HCT116 (cell line): ENCODE measurements around the gene ROS1. TPM values are rescaled to one million over a fixed set of nuclear protein-coding genes. Genes with fewer than 3 reads are reported as not detected.
"Not testable (repeated sequence)": the region's sequence is repeated elsewhere in the genome, so short reads cannot be mapped to it uniquely, and the experiment has no call there.

ENCODE experiments used
- ATAC-seq: fragments of 200-7000 bp; cut with Tn5 transposase; 2 replicates; pipeline ENCODE4 v1.9.1; 2020; ENCODE audit warnings: mild to moderate bottlenecking, moderate library complexity
- BruUV-seq: library from RNA; stranded (reverse); fragments of 400-500 nt; replicated peaks from 2 replicates; lab custom pipeline; 2021; lab: Mats Ljungman, UMichigan
- CTCF ChIA-PET: fragments of 300-600 bp; sonication (Branson Sonifier 250); formaldehyde crosslinking; loops from one replicate; lab custom pipeline; 2021; ENCODE audit warnings: antibody characterized with exemption; lab: Charles Lee
- POLR2A ChIA-PET: fragments of 300-600, 350-600 bp; sonication (Branson Sonifier 250); formaldehyde crosslinking; loops from one replicate; lab custom pipeline; 2021; ENCODE audit warnings: antibody characterized with exemption; lab: Charles Lee
- RAD21 ChIA-PET, 2 experiments: fragments of 300-600 bp; sonication (Branson Sonifier 250); formaldehyde crosslinking; loops; one replicate each; lab custom pipeline; 2023; ENCODE audit warnings: low total read pairs in 2 of 2; ENCODE audit not compliant: uncharacterized antibody in 2 of 2, unreplicated experiment in 2 of 2, low non-redundant PET in 1 of 2; lab: Charles Lee
- DNase-seq: peaks from one replicate; pipeline ENCODE4 v3.0.0-alpha.2; 2010; ENCODE audit warnings: low read depth, low spot score
- H2AFZ ChIP-seq: fragments of 200-600 bp; shearing (Covaris generic), sonication (generic); 2 replicates; pipeline ENCODE4 v1.6.1; 2017; ENCODE audit warnings: low read depth, mixed run types, mixed read lengths, antibody characterized with exemption, low read length; ENCODE audit not compliant: poor library complexity, severe bottlenecking
- H3K27ac ChIP-seq: 2 replicates; pipeline ENCODE4 v1.5.1; 2012; ENCODE audit warnings: low read depth, low read length
- H3K27me3 ChIP-seq: fragments of 200-600 bp; sonication (generic); 2 replicates; pipeline ENCODE4 v1.6.1; 2016; ENCODE audit warnings: mixed run types, low read length, mixed read lengths; ENCODE audit not compliant: insufficient read depth
- H3K36me3 ChIP-seq, 2 experiments: fragments of 200-500 bp in 1 of 2; fragments of 200-600 bp in 1 of 2; sonication (Bioruptor generic) in 1 of 2; sonication (generic) in 1 of 2; 2 replicates each; pipeline versions ENCODE4 v1.5.1 to v1.6.1; 2014 to 2016; ENCODE audit warnings: low read length in 2 of 2, inconsistent platforms in 1 of 2, mixed read lengths in 1 of 2, mixed run types in 1 of 2; ENCODE audit not compliant: insufficient read depth in 2 of 2, control insufficient read depth in 1 of 2
- H3K4me1 ChIP-seq, 2 experiments: fragments of 200-600 bp in 1 of 2; sonication (generic) in 1 of 2; 2 replicates each; pipeline versions ENCODE4 v1.5.1 to v1.6.1; 2012 to 2017; ENCODE audit warnings: low read length in 2 of 2, inconsistent platforms in 1 of 2, mild to moderate bottlenecking in 1 of 2, mixed read lengths in 1 of 2, mixed run types in 1 of 2, moderate library complexity in 1 of 2; ENCODE audit not compliant: insufficient read depth in 2 of 2, control insufficient read depth in 1 of 2
- H3K4me2 ChIP-seq: fragments of 200-600 bp; sonication (generic); 2 replicates; pipeline ENCODE4 v1.6.1; 2017; ENCODE audit warnings: mixed run types, low read length, mixed read lengths
- H3K4me3 ChIP-seq, 2 experiments: fragments of 200-600 bp in 1 of 2; sonication (generic) in 1 of 2; replicated peaks in 1 of 2; 2 replicates each; pipeline ENCODE4 v1.5.1; 2011 to 2016; ENCODE audit warnings: low read length in 2 of 2, control low read depth in 1 of 2, low read depth in 1 of 2, mild to moderate bottlenecking in 1 of 2, mixed read lengths in 1 of 2, mixed run types in 1 of 2
- H3K79me2 ChIP-seq: fragments of 200-600 bp; sonication (generic); 2 replicates; pipeline ENCODE4 v1.6.1; 2017; ENCODE audit warnings: mild to moderate bottlenecking, mixed run types, low read length, moderate library complexity, mixed read lengths; ENCODE audit not compliant: insufficient read depth
- H3K9ac ChIP-seq: fragments of 200-600 bp; sonication (generic); 2 replicates; pipeline ENCODE4 v1.6.1; 2016; ENCODE audit warnings: low read length, mixed read lengths
- H3K9me2 ChIP-seq: fragments of 200-600 bp; sonication (generic), shearing (Covaris generic); 2 replicates; pipeline ENCODE4 v1.6.1; 2017; ENCODE audit warnings: mixed run types, mild to moderate bottlenecking, moderate library complexity; ENCODE audit not compliant: insufficient read depth
- H3K9me3 ChIP-seq, 2 experiments: fragments of 200-500 bp in 1 of 2; fragments of 200-600 bp in 1 of 2; sonication (Bioruptor generic) in 1 of 2; sonication (generic) in 1 of 2; 2 replicates each; pipeline ENCODE4 v1.6.1; 2014 to 2017; ENCODE audit warnings: low read length in 2 of 2, mixed read lengths in 2 of 2, inconsistent platforms in 1 of 2, low read depth in 1 of 2, mild to moderate bottlenecking in 1 of 2, mixed run types in 1 of 2, moderate library complexity in 1 of 2; ENCODE audit not compliant: control insufficient read depth in 1 of 2, insufficient read depth in 1 of 2
- H4K20me1 ChIP-seq: fragments of 200-600 bp; sonication (generic), shearing (Covaris generic); 2 replicates; pipeline ENCODE4 v1.6.1; 2017; ENCODE audit warnings: mixed run types, mild to moderate bottlenecking, moderate library complexity; ENCODE audit not compliant: insufficient read depth
- CTCF ChIP-seq, 3 experiments: fragments of 200-600 bp in 1 of 3; sonication (generic) in 1 of 3; IDR thresholded peaks in 2 of 3; conservative IDR thresholded peaks in 1 of 3; 2 replicates each; pipeline ENCODE4 v1.5.1; 2012 to 2017; ENCODE audit warnings: low read depth in 2 of 3, low read length in 2 of 3, antibody characterized with exemption in 1 of 3, borderline replicate concordance in 1 of 3, control low read depth in 1 of 3, mild to moderate bottlenecking in 1 of 3, mixed read lengths in 1 of 3, mixed run types in 1 of 3, moderate library complexity in 1 of 3; ENCODE audit not compliant: insufficient read depth in 1 of 3
- ELF1 ChIP-seq: IDR thresholded peaks from 2 replicates; pipeline ENCODE4 v1.6.1; 2012; ENCODE audit warnings: low read depth, borderline replicate concordance
- FOSL1 ChIP-seq: IDR thresholded peaks from 2 replicates; pipeline ENCODE4 v1.6.1; 2012; ENCODE audit warnings: low read depth
- JUND ChIP-seq: IDR thresholded peaks from 2 replicates; pipeline ENCODE4 v1.6.1; 2012
- MAX ChIP-seq: IDR thresholded peaks from 2 replicates; pipeline ENCODE4 v1.6.1; 2012
- POLR2A ChIP-seq: IDR thresholded peaks from 2 replicates; pipeline ENCODE4 v1.7.0; 2011; ENCODE audit warnings: borderline replicate concordance; ENCODE audit not compliant: insufficient read depth, insufficient read length; ENCODE audit errors: extremely low read depth
- POLR2AphosphoS5 ChIP-seq: IDR thresholded peaks from 2 replicates; pipeline ENCODE4 v1.6.1; 2011; ENCODE audit warnings: mild to moderate bottlenecking, low read depth, low read length, moderate library complexity
- SP1 ChIP-seq: IDR thresholded peaks from 2 replicates; pipeline ENCODE4 v1.6.1; 2012; ENCODE audit warnings: low read depth
- intact Hi-C: fragments of 100-400 bp; cut with micrococcal nuclease; formaldehyde crosslinking; loops from 2 replicates; pipeline ENCODE4 v1.10.0; 2022
- total RNA-seq: library from RNA; stranded (reverse); gene quantifications from one replicate; pipeline ENCODE4 v1.2.1, GENCODE V29; 2021; ENCODE audit not compliant: unreplicated experiment

ROS1 gene
- total RNA-seq, 1 experiment from 2014 or later: not detected

GRCh38 chr6:117469356-117469755 is 43.6 kb upstream of the ROS1 start (continued):
- no peak for TF ChIP-seq CTCF (IDR thresholded peaks at IDR 0.05 in 2 of 3, conservative IDR thresholded peaks at IDR 0.05 in 1 of 3; ENCODE audit: borderline replicate concordance in 1 of 3, insufficient read depth in 1 of 3, low read depth in 2 of 3, low read length in 2 of 3)
- no peak for TF ChIP-seq JUND
- TF ChIP-seq SP1: no peak
- TF ChIP-seq POLR2AphosphoS5: no peak
- TF ChIP-seq MAX: no peak
- TF ChIP-seq FOSL1: no peak
- no peak for TF ChIP-seq POLR2A
- no peak for TF ChIP-seq ELF1
- TF ChIP-seq, all 23 proteins: peak for 0

GRCh38 chr6:117468527-117468926 is 42.8 kb upstream of the ROS1 start:
- H2AFZ ChIP-seq, DNase-seq, H3K36me3 ChIP-seq, ATAC-seq, intact Hi-C loops, H4K20me1 ChIP-seq, H3K27me3 ChIP-seq, POLR2A ChIA-PET, H3K9me2 ChIP-seq, H3K79me2 ChIP-seq, H3K9me3 ChIP-seq, H3K9ac ChIP-seq, H3K27ac ChIP-seq, H3K4me3 ChIP-seq, RAD21 ChIA-PET, H3K4me2 ChIP-seq, BruUV-seq, CTCF ChIA-PET: not testable (repeated sequence)
- H3K4me1 ChIP-seq: peaks cover 0 to 12% of the 10 kb centered on the region in 2 experiments; a peak in 2 of 4 replicates
